Spleen (tissue), 7 donors: ENCODE results near the gene MYMX.

Experiments
- CTCF ChIP-seq, 11 experiments: fragments of 200-600 bp in 7 of 11; fragments of 450-650 bp in 4 of 11; sonication (generic) in 4 of 11; IDR thresholded peaks in 8 of 11; conservative IDR thresholded peaks in 3 of 11; 1 replicate in 7 of 11; 2 replicates in 4 of 11; pipeline versions ENCODE4 v1.4.0 to v1.8.0; 2016 to 2021; ENCODE audit warnings: antibody characterized with exemption in 11 of 11, inconsistent platforms in 4 of 11, mild to moderate bottlenecking in 1 of 11
- POLR2A ChIP-seq, 3 donors: fragments of 450-650 bp; IDR thresholded peaks; one replicate each; pipeline ENCODE4 v1.5.1; 2017; ENCODE audit warnings: antibody characterized with exemption in 3 of 3, mild to moderate bottlenecking in 1 of 3
- POLR2AphosphoS5 ChIP-seq, 3 donors: sonication (generic); formaldehyde crosslinking; IDR thresholded peaks; one replicate each; pipeline ENCODE4 v1.5.1; 2017; ENCODE audit warnings: antibody characterized with exemption in 3 of 3
- donor health status: DM: no; HTN: no; CAD: no; lungs with moderate emphysema.
- donor health status: DM: no; HTN: no; CAD: no.
- donor health status: DM: no; HTN: no; CAD: no.

DNA sequence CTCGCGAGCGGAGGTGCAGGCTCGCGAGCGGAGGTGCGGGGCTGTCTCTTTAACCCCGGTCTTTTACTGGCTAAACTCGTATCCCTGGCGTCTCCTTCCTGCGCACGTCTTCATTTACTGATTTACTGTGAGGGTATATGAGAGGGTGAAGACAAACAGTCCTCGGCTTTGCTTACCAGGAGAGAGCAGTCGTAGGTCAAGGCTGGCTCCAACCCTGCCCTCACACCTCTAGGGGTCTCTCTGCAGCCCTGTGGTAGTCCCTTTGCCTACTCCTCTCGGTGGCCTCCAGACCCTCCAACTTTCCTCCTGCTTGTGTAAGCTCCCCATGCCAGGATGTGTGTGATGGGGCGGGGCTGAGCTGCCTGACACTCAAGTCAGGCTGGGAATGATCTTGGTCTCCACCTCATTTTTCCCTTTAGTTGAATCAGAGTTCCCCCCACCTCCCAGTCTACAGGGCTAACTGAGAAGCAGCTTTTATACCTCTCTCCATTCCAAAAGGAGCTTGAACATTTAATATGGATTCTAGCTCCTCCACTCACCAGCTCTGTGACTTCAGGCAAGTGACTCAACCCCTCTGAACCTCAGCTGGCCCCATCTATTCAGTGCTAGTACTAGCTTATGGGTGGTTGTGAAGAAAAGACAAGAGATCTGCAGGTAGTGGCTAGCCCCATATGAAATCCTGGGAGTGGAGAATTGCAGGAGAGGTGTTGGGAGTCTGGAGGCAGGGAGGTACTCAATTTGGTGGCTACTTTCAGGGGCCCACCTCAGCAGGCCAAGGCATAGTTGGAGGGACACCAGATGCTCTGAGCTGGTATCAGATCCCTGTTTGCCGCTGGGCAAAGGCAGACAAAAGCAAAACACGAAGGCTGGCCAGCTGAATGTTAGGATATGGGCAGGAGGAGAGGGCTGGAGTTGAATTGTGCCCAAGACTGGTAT, 7.6 kb downstream of the MYMX start:
- no peak for TF ChIP-seq CTCF (IDR thresholded peaks at IDR 0.05 in 8 of 11, conservative IDR thresholded peaks at IDR 0.05 in 3 of 11)
- no peak for TF ChIP-seq POLR2A (IDR thresholded peaks at IDR 0.05)
- no peak for TF ChIP-seq POLR2AphosphoS5 (IDR thresholded peaks at IDR 0.05)
